SU-DHL-6 (cell line): ENCODE results near the gene SOBP.
"Not testable (repeated sequence)": the region's sequence is repeated elsewhere in the genome, so short reads cannot be mapped to it uniquely, and the experiment has no call there.

ENCODE experiments used
- H2AFZ ChIP-seq: fragments of 200-600 bp; sonication (generic); 2 replicates; pipeline ENCODE4 v1.6.1; 2014; ENCODE audit warnings: low read depth, mild to moderate bottlenecking, moderate library complexity, mixed read lengths, antibody characterized with exemption, low read length; ENCODE audit not compliant: severe bottlenecking
- H3F3A ChIP-seq: fragments of 200-600 bp; shearing (Covaris generic); 2 replicates; pipeline ENCODE4 v1.6.0; 2016; ENCODE audit warnings: antibody characterized with exemption, mild to moderate bottlenecking; ENCODE audit not compliant: insufficient read depth
- H3K27ac ChIP-seq: fragments of 200-600 bp; sonication (generic); 2 replicates; pipeline ENCODE4 v1.5.1; 2016; ENCODE audit warnings: low read depth, mild to moderate bottlenecking, low read length, moderate library complexity, mixed read lengths
- H3K27me3 ChIP-seq: fragments of 200-600 bp; sonication (generic), shearing (Covaris generic); 2 replicates; pipeline ENCODE4 v1.6.0; 2014; ENCODE audit warnings: mild to moderate bottlenecking, low read length
- H3K36me3 ChIP-seq: fragments of 200-600 bp; sonication (generic); 2 replicates; pipeline ENCODE4 v1.6.1; 2014; ENCODE audit warnings: mild to moderate bottlenecking, low read length, mixed read lengths
- H3K4me2 ChIP-seq: fragments of 300-600, 200-600 bp; shearing (Covaris generic), sonication (generic); 2 replicates; pipeline ENCODE4 v1.6.0; 2014; ENCODE audit warnings: low read length, low read depth, mild to moderate bottlenecking; ENCODE audit not compliant: poor library complexity, severe bottlenecking
- H3K4me3 ChIP-seq: fragments of 200-600 bp; sonication (generic); 2 replicates; pipeline ENCODE4 v1.5.1; 2014; ENCODE audit warnings: antibody characterized with exemption, low read length, mild to moderate bottlenecking, mixed read lengths; ENCODE audit not compliant: insufficient read depth, poor library complexity, severe bottlenecking
- H3K79me2 ChIP-seq: fragments of 200-600 bp; sonication (generic); 2 replicates; pipeline ENCODE4 v1.6.1; 2014; ENCODE audit warnings: mild to moderate bottlenecking, low read length, moderate library complexity; ENCODE audit not compliant: insufficient read depth
- H3K9ac ChIP-seq: fragments of 200-600 bp; sonication (generic); 2 replicates; pipeline ENCODE4 v1.7.0; 2014; ENCODE audit warnings: mild to moderate bottlenecking, low read length
- H3K9me2 ChIP-seq: fragments of 200-600 bp; sonication (generic); replicated peaks from 2 replicates; pipeline ENCODE4 v1.6.1; 2014; ENCODE audit warnings: low read length; ENCODE audit not compliant: insufficient read depth
- H3K9me3 ChIP-seq: fragments of 200-600 bp; sonication (generic); 2 replicates; pipeline ENCODE4 v1.6.1; 2014; ENCODE audit warnings: low read length, mixed read lengths; ENCODE audit not compliant: insufficient read depth
- H4K20me1 ChIP-seq: fragments of 200-600 bp; sonication (generic); 2 replicates; pipeline ENCODE4 v1.6.1; 2014; ENCODE audit warnings: low read depth, mild to moderate bottlenecking, antibody characterized with exemption, low read length, moderate library complexity, mixed read lengths
- EZH2phosphoT487 ChIP-seq: fragments of 200-600 bp; sonication (generic), shearing (Covaris generic); conservative IDR thresholded peaks from 2 replicates; pipeline ENCODE4 v1.6.1; 2018; ENCODE audit warnings: mild to moderate bottlenecking, antibody characterized with exemption, low read length, moderate library complexity, mixed read lengths
- TF ChIP-seq, protein P1 (sequence below): fragments of 200-600 bp; sonication (generic); IDR thresholded peaks from one replicate; pipeline ENCODE4 v1.5.1; 2017; ENCODE audit warnings: antibody characterized with exemption, mild to moderate bottlenecking, low read length, moderate library complexity; ENCODE audit not compliant: insufficient read depth, poor library complexity, severe bottlenecking

Gene SOBP

GRCh38 chr6:107550906-107551305, 61.0 kb downstream of the SOBP start:
- H4K20me1 ChIP-seq = no peaks in the 10 kb centered on the region
- no peaks in the 10 kb centered on the region for H3K27me3 ChIP-seq
- no peaks in the 10 kb centered on the region for H3K9me3 ChIP-seq
- no peak overlapping the region for H2AFZ ChIP-seq
- H3K4me3 ChIP-seq = no peak overlapping the region
- H3K9ac ChIP-seq = 0 out of 2 replicates have a peak overlapping the region, but pooled peaks have one; percentile 15
- H3K36me3 ChIP-seq = no peaks in the 10 kb centered on the region
- H3K9me2 ChIP-seq = no peaks in the 10 kb centered on the region
- no peak for TF ChIP-seq EZH2phosphoT487
- TF ChIP-seq, protein P1, sequence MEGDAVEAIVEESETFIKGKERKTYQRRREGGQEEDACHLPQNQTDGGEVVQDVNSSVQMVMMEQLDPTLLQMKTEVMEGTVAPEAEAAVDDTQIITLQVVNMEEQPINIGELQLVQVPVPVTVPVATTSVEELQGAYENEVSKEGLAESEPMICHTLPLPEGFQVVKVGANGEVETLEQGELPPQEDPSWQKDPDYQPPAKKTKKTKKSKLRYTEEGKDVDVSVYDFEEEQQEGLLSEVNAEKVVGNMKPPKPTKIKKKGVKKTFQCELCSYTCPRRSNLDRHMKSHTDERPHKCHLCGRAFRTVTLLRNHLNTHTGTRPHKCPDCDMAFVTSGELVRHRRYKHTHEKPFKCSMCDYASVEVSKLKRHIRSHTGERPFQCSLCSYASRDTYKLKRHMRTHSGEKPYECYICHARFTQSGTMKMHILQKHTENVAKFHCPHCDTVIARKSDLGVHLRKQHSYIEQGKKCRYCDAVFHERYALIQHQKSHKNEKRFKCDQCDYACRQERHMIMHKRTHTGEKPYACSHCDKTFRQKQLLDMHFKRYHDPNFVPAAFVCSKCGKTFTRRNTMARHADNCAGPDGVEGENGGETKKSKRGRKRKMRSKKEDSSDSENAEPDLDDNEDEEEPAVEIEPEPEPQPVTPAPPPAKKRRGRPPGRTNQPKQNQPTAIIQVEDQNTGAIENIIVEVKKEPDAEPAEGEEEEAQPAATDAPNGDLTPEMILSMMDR = no peak
- 0 out of 2 replicates have a peak, but pooled peaks cover 6% of the 10 kb centered on the region for H3F3A ChIP-seq
- H3K4me2 ChIP-seq = peak overlapping the region; percentile 46
- no peaks in the 10 kb centered on the region for H3K79me2 ChIP-seq
- H3K27ac ChIP-seq = peak overlapping the region; percentile 62

- not testable (repeated sequence) for H3K9me2 ChIP-seq, H3K4me3 ChIP-seq, H3K27ac ChIP-seq, H3K9ac ChIP-seq, H3K36me3 ChIP-seq, H3K79me2 ChIP-seq, H4K20me1 ChIP-seq, H3K9me3 ChIP-seq, H2AFZ ChIP-seq, H3K4me2 ChIP-seq, H3K27me3 ChIP-seq, H3F3A ChIP-seq
These were observed 63.2 kb downstream of the SOBP start for GRCh38 chr6:107553121-107553520.

- Histone ChIP-seq H3K9me2 (no peaks in the 10 kb centered on the region), H3F3A (no peaks in the 10 kb centered on the region), H3K36me3 (peaks cover 3% of the 10 kb centered on the region; the same call in 1 of the 2 replicates), H3K9me3 (no peaks in the 10 kb centered on the region), H3K9ac (no peak overlapping the region), H3K79me2 (no peaks in the 10 kb centered on the region), H3K27ac (no peak overlapping the region), H4K20me1 (no peaks in the 10 kb centered on the region), H2AFZ (no peak overlapping the region), H3K27me3 (no peaks in the 10 kb centered on the region), H3K4me2 (no peak overlapping the region), H3K4me3 (no peak overlapping the region)
- TF ChIP-seq EZH2phosphoT487 = no peak
- TF ChIP-seq, protein P1 = no peak
These were observed 64.4 kb downstream of the SOBP start for GRCh38 chr6:107554326-107554725.

DNA sequence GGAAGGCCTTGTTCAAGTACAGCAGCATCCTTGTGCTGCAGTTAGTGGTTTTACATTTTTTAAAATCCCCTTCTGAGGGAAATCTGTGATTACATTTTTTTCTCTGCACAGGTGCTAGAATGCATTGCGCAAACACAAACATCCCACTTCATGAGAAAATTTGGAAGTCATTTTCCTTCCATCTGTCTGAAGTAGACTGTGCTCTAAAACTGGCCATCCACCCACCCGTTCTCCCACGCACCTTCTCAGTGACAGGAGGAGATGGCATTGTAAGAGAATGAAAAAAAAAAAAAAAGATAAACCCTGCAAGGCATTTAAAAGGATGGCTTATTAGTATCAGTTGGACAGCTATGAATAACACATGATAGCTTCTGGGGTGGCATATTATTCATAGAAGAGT, 65.0 kb downstream of the SOBP start:
- no peak overlapping the region for H3K27ac ChIP-seq

More for the DNA sequence above, 65.0 kb downstream of the SOBP start:
- no peaks in the 10 kb centered on the region for H3K9me3 ChIP-seq
- H3K9ac ChIP-seq = no peak overlapping the region
- no peak overlapping the region for H3K4me3 ChIP-seq
- H4K20me1 ChIP-seq = no peaks in the 10 kb centered on the region
- no peaks in the 10 kb centered on the region for H3F3A ChIP-seq
- H3K27me3 ChIP-seq = no peaks in the 10 kb centered on the region
- TF ChIP-seq, protein P1 = no peak
- TF ChIP-seq EZH2phosphoT487 = no peak
- H2AFZ ChIP-seq = no peak overlapping the region
- no peaks in the 10 kb centered on the region for H3K9me2 ChIP-seq
- no peaks in the 10 kb centered on the region; the same call in 1 of the 2 replicates for H3K79me2 ChIP-seq
- H3K36me3 ChIP-seq = peaks cover 3% of the 10 kb centered on the region; the same call in 1 of the 2 replicates
- H3K4me2 ChIP-seq = no peak overlapping the region
